Activated CD4-positive, alpha-beta T cell treated with anti-CD3 and anti-CD28 coated beads, Interleukin-2, Interleukin-4, amounts not matched to agents 100 ng/mL and 50 ng/mL, durations not matched to agents 16 hours and 8 hours (primary cell): ENCODE results near the gene NSD1.
"Not testable (repeated sequence)": the region's sequence is repeated elsewhere in the genome, so short reads cannot be mapped to it uniquely, and the experiment has no call there.

Experiments used
- DNase-seq: peaks from one replicate; pipeline ENCODE4 v3.0.0-alpha.2; 2020; ENCODE audit warnings: low spot score

The NSD1 gene

DNA sequence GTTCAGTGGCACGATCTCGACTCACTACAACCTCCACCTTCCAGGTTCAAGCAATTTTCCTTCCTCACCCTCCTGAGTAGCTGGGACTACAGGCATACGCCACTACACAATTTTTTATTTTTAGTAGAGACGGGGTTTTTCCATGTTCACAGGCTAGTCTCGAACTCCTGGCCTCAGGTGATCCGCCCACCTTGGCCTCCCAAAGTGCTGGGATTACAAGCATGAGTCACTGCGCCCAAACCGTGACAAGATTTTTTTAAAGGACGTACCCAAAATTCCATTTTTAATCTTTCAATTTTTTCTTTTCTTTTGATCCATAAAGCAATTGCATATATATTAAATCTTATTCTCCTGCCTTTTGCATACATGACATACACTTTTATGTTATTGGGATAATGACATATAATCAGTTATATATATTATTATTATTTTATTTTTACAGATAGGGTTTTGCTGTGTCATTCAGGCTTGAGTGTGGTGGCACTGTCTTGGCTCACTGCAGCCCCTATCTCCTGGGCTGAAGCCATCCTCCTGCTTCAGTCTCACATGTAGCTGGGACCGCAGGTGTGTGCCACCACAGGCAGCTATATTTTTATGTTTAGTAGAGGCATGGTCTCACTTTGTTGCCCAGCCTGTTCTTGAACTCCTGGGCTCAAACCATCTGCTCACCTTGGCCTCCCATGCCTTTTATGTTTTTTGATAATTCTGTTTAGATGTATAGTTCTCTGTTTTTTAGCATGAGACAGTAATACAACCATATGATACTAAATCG, 98.1 kb downstream of the NSD1 start:
- no peak for DNase-seq

DNA sequence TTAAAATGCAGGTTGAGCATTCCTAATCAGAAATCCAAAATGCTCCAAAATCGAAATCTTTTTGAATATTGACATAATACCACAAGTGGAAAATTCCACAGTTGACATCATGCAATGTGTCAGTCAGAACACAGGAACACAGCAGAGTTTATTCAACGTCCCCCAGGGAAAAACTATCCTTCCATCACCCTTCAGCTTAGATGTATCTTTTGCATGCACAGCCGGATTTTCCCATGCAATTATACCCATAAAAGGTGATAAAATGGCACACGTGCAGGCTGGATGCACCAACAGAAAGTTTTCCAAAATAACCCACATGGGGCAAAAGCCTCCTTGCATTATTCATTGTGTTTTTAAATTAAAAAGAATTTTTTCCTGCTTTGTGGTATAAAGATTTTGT, 98.8 kb downstream of the NSD1 start:
- no peak for DNase-seq

DNA sequence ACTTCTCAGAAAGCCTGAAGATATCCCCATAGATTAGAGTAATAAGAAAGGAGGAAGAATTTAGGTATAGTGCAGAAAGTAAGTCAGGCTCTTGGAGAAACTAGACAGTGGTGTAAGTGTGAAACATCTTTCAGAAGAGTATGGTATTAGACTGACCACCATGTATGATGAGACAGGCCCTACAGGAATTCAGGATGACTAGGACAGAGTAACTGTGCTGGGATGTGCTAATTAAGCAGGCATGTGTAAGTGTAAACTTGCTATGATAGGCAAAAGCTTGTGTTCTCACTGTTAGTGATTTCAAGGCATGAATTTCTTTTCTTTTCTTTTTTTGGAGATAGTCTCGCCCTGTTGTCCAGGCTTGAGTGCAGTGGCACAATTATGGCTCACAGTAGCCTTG, 99.2 kb downstream of the NSD1 start:
- no peak for DNase-seq

DNA sequence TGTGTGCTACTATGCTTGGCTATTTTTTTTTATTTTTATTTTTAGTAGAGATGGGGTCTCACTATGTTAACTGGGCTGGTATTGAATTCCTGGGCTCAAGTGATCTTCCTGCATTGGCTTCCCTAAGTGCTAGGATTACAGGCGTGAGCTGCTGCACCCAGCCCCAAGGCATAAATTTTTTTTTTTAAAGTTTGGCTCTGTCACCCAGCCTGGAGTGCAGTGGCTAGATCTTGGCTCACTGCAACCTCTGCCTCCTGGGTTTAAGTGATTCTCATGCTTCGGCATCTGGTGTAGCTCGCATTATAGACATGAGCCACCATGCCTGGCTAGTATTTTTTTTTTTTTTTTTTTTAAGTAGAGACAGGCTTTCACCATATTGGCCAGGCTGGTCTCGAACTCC, 99.6 kb downstream of the NSD1 start:
- DNase-seq = no peak

DNA sequence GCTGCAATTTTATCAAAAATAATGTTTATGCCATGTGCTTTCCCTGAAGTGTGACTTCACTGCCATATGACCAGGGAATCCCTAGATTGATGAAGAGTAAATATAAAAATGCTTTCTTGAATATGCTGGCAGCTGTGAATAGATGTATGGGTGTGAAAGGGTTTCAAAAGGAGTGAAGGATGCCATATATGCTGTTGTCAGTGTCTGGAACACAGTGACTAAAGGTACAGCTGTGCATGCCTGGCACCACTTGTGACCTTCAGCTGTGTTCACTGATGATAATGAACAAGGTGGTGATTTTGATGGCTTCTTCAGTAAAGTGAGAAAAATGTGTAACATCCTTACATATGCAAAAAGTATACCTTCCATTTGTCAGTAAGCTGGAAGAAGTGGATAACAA, 100.2 kb downstream of the NSD1 start:
- no peak for DNase-seq

DNA sequence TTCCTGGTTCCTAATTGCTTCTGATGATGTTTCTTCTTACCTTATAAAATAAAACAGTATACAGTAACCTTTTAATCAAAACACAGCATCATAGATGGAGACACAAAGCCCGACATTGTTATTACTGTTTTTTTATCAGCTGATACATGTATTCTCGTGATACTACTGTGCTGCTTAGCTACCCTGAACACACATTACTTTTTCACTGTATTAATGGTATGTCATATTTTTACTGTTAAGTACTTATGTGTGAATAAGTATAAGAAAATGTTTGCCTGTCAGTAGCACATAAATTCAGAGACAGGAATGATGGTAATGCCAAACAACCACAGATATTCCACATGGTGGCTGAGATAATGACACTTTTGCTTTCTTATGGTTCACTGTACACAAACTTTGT, 101.3 kb downstream of the NSD1 start:
- DNase-seq = no peak

DNA sequence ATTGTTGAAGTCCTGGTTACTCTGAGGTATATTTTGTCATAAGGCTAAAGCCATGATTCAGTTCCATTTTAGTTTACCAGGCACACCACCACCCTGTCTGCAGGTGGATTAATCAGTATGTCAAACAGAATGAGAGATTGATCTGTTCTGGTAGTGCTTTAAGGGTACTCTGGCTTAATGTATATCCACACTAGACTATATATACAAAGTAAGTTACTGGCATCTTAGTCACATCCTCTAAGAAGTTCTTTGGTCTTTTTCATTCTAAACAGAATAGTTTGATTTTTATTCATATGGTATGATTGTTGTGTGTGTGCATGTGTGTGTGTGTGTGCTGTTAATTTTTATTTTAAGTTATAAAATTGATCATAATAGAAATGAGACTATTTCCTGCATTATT, 108.2 kb downstream of the NSD1 start:
- no peak for DNase-seq

DNA sequence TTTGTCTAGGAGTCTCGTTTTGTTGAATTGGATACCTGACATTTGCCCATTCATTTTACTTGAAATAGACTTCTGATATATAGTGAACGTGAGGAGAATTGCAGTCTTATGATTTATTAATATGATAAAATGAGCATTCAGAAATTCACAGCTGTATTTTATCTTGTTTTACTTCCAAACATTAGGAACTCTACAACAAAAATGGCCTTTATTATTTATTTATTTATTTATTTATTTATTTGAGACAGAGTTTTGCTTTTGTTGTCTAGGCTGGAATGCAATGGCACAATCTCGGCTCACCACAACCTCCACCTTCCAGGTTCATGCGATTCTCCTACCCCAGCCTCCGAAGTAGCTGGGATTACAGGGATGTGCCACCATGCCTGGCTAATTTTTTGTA, 108.7 kb downstream of the NSD1 start:
- no peak for DNase-seq

DNA sequence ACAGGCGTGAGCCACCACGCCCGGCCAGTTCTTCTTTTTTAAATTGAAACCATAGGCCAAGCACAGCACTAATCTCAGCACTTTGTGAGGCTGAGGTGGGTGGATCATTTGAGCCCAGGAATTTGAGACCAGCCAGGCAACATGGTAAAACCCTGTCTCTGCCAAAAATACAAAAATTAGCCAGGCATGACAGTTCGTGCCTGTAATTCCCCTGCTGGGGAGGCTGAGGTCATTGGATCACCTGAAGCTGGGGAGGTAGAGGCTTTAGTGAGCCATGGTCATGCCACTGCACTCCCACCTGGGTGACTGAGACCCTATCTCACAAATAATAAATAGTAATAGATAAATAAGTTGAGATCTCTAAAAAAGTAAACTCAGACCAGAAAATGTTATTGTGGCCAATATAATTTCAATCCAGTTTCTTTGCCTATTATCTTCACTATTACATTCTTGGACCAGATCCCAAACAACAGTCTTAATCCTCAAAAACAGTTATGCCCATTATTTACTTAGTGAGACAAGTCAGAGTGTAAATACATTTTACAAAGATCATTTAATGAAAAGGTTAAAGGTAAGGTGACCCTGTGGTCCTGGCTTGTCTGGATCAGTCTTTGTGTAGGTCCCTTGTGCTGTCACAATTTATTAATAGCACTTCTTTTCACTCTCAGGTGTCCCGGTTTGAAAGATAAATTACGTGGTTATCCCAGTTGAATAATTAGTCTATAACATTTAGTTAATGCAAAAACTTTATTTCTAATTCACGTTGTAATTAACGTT, 116.4 kb downstream of the NSD1 start:
- no peak for DNase-seq

DNA sequence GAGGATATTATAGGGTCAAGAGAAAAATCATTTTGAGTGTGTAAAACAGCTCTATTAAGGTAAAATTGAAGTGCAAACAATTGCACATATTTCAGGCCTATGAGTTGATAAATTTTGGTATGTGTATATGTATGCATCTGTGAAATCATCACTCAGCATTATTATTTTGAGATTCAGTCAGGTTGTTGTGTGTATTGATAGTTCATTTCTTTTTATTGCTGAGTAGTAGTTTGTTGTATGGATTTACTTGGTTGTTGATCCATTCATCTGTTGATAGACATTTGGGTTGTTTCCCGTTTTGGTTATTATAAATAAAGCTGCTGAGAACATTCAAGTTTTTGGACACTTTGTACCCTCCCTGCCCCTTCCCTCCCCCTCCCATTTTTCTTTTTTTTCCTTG, 119.7 kb downstream of the NSD1 start:
- no peak for DNase-seq

DNA sequence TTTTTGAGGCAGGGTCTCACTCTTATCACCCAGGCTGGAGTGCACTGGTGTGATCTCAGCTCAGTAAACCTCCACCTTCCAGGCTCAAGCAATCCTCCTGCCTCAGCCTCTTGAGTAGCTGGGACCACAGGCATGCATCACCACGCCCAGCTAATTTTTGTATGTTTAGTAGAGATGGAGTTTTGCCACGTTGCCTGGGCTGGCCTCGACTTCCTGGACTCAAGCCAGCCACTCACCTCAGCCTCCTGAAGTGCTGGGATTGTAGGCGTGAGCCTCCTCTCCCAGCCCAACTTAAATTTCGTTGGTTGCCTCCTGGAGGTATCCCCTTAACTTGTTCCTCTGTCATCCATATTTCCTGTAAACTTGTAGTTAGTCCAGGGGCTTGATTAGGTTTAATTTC, 122.7 kb downstream of the NSD1 start:
- DNase-seq = no peak

DNA sequence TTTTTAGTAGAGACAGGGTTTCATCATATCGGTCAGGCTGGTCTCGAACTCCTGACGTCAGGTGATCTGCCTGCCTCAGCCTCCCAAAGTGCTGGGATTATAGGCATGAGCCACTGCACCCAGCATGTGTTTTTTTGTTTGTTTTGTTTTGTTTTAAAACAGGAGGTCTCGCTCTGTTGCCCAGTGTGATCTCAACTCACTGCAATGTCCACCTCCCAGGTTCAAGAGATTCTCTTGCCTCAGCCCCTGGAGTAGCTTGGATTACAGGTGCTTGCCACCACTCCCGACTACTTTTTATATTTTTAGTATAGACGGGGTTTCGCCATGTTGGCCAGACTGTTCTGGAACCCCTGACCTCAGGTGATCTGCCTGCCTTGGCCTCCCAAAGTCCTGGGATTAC, 125.1 kb downstream of the NSD1 start:
- DNase-seq = not testable (repeated sequence)

DNA sequence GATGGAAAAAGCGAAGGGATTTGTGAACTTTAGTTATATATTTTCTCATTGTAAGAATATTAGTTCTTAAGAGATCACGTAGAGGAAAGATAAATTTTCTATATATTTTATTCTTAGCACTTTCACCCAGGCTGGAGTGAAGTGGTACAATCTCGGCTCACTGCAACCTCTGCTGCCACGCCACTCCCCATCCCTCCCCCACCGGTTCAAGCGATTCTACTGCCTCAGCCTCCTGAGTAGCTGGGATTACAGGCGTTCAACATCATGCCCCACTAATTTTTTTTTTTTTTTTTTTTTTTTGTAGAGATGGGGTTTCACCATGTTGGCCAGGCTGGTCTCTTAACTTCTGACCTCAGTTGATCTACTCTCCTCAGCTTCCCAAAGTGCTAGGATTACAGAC, 127.4 kb downstream of the NSD1 start:
- DNase-seq = no peak

DNA sequence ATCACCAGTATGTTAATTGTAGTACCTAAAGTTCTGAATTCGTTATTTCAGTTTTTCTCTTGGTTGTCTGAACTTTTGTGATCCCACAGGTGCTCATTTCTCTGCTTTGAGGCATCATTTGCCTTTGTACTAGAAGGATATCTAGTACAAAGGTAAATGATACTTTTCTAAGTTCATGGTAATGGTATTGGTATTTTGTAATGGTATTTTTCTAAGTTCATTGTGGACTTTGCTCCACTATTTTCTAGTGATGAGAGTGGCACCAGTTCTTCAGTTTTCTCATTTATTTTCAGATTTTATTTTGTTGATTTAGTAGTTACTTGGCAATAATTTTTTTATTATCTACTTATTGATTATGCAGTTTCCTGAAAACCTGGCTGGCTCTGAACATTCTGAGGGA, 127.9 kb downstream of the NSD1 start:
- no peak for DNase-seq

DNA sequence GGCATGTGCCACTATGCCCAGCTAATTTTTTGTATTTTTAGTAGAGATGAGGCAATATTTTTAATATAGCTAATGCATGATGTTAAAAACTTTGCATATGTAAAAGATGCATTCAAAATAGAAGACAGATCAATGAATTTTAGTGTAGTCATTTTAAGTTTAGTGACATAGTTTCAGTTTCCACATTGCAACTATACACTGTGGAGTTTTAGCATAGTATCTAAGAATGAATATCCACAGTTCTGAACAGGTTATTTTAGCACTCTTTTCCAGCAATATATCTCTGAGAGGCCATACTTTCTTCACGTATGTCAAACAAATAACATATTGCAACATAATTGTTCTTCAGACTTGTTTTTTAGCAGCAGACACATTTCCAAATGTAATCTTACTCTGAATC, 130.6 kb downstream of the NSD1 start:
- DNase-seq = no peak

DNA sequence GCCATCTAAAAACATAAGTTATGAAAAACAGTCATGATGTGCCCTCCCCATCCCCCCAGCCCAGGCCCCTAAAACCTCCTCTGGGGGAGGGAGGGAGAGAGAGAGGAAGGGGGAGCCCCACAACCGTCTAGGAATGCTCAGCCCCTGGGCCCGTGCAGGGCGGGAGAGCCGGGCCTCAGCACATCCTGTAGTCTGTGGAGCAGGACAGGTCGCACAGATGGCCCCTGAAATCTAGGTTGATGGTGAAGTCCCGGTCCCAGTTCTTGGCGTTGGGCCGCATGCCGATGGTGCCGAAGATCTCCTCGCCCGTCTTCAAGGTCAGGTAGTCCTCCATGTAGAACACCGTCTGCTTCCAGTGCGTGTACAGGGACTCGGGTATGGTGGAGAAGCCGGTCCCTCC, 131.8 kb downstream of the NSD1 start:
- no peak for DNase-seq

DNA sequence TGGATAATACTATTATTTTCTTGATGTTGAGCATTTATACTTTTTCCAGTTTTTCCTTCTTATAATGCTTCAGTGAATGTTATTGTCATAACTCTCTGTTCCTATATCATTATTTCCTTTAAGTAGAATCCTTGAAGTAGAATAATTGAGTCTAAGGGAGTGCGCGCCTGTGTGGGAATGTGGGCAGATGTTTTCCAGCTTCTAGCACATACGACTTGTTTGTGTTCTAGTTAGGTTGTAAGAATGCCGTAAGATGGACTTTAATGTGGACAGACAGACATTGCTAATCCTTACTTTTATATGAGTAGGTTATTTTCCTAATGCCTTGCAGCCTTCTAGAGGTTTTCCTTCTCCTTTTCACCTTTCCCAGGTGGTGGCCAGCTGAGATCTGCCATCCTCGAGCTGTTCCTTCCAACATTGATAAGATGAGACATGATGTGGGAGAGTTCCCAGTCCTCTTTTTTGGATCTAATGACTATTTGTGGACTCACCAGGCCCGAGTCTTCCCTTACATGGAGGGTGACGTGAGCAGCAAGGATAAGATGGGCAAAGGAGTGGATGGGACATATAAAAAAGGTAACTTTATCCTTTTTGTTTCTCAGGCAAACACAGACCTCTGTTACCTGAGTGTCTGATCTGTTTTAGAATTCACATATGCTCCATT, 135.8 kb downstream of the NSD1 start:
- DNase-seq = no peak

DNA sequence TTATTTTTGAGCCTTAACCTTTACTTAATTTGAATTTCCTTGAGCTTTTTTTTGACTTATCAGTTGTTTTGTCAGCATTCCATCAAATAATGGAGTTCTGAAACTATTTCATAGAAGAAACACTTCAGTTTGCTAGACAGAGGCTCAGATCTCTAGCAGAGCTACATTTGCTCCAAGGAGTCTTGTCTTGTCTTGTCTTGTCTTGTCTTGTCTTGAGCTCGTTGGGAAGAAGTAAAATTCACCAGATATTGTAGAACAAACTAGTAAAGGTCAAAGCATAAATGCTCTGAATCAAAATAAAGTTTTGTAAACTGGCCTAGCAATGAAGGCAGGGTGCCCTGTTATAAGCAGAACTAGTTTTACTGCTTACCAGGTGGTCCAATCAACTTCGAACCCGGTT, 136.4 kb downstream of the NSD1 start:
- DNase-seq = no peak

DNA sequence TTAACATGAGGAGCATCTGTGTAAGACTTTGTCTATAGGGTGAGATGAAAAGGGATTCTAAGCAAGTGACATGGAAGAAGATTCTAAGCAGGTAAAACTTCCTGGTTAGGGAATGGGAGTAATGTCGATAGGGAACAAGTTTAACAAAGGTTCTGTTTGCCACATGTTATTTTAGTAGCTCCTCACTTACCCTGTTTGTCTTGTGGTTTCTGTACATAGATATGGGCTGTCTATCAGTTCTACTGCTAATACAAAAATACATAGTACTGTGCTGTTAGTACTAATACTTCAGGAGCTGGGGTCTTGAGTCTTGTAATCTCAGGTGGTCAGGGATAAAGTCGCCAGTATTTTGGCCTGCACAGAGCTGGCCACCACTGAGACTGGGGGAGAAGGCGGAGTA, 137.1 kb downstream of the NSD1 start:
- no peak for DNase-seq

DNA sequence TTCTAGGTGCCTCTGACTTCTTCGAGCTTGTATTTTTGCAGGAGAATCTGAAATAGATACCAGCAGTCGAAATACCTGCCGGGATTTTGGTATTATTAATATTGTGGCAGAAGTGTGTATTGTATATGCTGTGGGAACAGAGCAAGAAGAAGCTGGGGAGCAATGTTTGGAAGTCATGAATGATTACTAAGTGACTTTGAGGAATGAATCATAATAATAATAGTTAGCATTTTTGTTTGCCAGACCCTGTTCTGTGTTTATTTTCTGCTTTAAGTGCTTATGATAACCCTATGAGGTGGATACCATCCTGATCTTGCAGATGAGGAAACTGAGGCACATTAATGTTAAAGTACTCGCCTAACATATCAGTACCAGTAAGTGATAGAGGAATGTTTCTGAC, 137.5 kb downstream of the NSD1 start:
- no peak for DNase-seq

DNA sequence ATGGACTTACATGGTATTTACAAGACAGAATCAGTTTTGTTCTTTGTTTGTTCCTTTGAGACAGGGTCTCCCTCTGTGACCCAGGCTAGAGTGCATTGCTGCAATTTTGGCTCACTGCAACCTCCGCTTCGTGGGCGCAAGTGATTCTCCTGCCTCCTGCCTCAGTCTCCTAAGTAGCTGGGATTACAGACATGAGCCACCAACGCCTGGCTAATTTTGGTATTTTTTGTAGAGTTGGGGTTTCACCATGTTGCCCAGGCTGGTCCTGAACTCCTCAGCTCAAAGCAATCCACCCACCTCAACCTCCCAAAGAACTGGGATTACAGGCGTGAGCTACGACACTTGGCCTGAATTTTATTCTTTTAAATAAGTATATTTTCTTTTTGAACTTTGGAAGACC, 142.3 kb downstream of the NSD1 start:
- no peak for DNase-seq

DNA sequence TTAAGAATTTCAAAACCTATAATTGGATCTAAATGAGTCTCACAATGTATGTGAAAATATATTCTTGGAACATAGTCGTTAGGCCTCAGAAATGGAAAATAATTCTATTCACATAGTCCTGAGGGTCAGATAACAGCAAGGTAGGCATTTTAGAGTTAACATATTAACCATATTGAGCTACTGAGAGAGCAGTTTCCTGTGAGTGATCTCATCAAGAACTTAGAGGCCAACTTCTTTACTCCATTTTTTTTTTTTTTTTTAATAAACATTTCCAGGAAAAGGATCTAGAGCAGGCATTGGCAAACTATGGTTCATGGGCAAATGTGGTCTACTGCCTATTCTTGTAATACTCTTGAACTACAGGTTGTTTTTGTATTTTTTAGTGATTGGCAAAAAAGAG, 143.3 kb downstream of the NSD1 start:
- DNase-seq = no peak

DNA sequence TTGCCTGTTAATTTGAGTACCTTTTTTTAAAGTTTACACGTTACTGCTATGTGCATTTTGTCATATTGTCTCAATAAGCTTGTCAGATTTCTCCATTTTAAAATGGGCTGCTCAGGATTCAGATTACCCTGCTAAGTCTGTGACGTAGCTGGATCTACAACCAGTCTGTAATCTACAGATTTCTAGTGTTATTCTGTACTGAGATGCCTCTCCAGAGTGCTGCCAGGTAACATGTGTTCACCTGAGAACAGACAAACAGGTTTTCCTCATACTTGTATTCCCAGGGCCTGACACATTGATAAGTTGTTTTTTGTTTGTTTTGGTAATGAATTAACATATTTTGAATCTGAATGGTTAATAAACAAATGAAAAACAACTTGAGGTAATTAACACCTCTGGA, 154.6 kb downstream of the NSD1 start:
- DNase-seq = no peak
